GM18519 (cell line): Measurements from ENCODE around the gene TLL1.

ENCODE experiments used
- ATAC-seq: cut with Tn5 transposase; IDR thresholded peaks from one replicate; pipeline ENCODE4 v1.9.1; 2021; ENCODE audit warnings: mild to moderate bottlenecking, moderate library complexity; ENCODE audit not compliant: unreplicated experiment, low FRiP score

TLL1 gene

GRCh38 chr4:166042510-166043055 is 169.5 kb downstream of the TLL1 start:
- ATAC-seq: no peak

- ATAC-seq: no peak
Measured at GRCh38 chr4:166043801-166044200, 170.8 kb downstream of the TLL1 start.

GRCh38 chr4:166044871-166045270 is 171.8 kb downstream of the TLL1 start:
- ATAC-seq: no peak

- ATAC-seq: no peak
Measured at GRCh38 chr4:166045457-166045856, 172.4 kb downstream of the TLL1 start.

- no peak for ATAC-seq
Measured at GRCh38 chr4:166049036-166049435, 176.0 kb downstream of the TLL1 start.

- ATAC-seq: no peak
Measured at GRCh38 chr4:166064721-166065120, 191.7 kb downstream of the TLL1 start.

- ATAC-seq: no peak
Measured at GRCh38 chr4:166065324-166065723, 192.3 kb downstream of the TLL1 start.

GRCh38 chr4:166066936-166067335 is 193.9 kb downstream of the TLL1 start:
- no peak for ATAC-seq

- ATAC-seq: no peak
Measured at GRCh38 chr4:166067915-166068314, 194.9 kb downstream of the TLL1 start.

GRCh38 chr4:166073783-166074182 is 200.7 kb downstream of the TLL1 start:
- ATAC-seq: no peak

- no peak for ATAC-seq
Measured at GRCh38 chr4:166075599-166075998, 202.6 kb downstream of the TLL1 start.

GRCh38 chr4:166077782-166078181 is 204.7 kb downstream of the TLL1 start:
- ATAC-seq: no peak

GRCh38 chr4:166078383-166078782 is 205.3 kb downstream of the TLL1 start:
- ATAC-seq: no peak

- ATAC-seq: no peak
Measured at GRCh38 chr4:166078955-166079354, 205.9 kb downstream of the TLL1 start.

GRCh38 chr4:166087569-166087968 is 214.5 kb downstream of the TLL1 start:
- ATAC-seq: no peak

- no peak for ATAC-seq
Measured at GRCh38 chr4:166088576-166088975, 215.5 kb downstream of the TLL1 start.

- no peak for ATAC-seq
Measured at GRCh38 chr4:166091146-166091545, 218.1 kb downstream of the TLL1 start.

GRCh38 chr4:166091912-166092510 is 219.0 kb downstream of the TLL1 start:
- peak; percentile 92 for ATAC-seq

GRCh38 chr4:166092797-166093290 is 219.8 kb downstream of the TLL1 start:
- no peak for ATAC-seq

GRCh38 chr4:166104623-166105022 is 231.6 kb downstream of the TLL1 start:
- no peak for ATAC-seq

GRCh38 chr4:166121897-166122296 is 248.9 kb downstream of the TLL1 start:
- no peak for ATAC-seq

- ATAC-seq: no peak
Measured at GRCh38 chr4:166123546-166123945, 250.5 kb downstream of the TLL1 start.
